ENCODE results near the gene TMEM184B.

TMEM184B gene

GRCh38 chr22:38250643-38251340, 22.0 kb downstream of the TMEM184B start:
- H3K36me3 Mint-ChIP-seq: peaks cover 8% of the 10 kb centered on the region
- no peaks in the 10 kb centered on the region for H3K9me3 Mint-ChIP-seq (ENCODE audit: low read depth)
- no peaks in the 10 kb centered on the region for H3K27me3 Mint-ChIP-seq
- H3K27ac Mint-ChIP-seq: no peak overlapping the region
- no peaks in the 10 kb centered on the region for H3K4me1 Mint-ChIP-seq (ENCODE audit: low read depth)
- H3K4me3 Mint-ChIP-seq: no peak overlapping the region

- Mint-ChIP-seq H3K4me1 (ENCODE audit: low read depth) (no peaks in the 10 kb centered on the region), H3K27me3 (no peaks in the 10 kb centered on the region), H3K36me3 (peaks cover 8% of the 10 kb centered on the region), H3K4me3 (no peak overlapping the region), H3K9me3 (ENCODE audit: low read depth) (no peaks in the 10 kb centered on the region), H3K27ac (no peak overlapping the region)
Observed at GRCh38 chr22:38249803-38250642, 22.8 kb downstream of the TMEM184B start.

GRCh38 chr22:38249301-38249700, 23.5 kb downstream of the TMEM184B start:
- Mint-ChIP-seq H3K9me3 (ENCODE audit: low read depth) (no peaks in the 10 kb centered on the region), H3K27ac (no peak overlapping the region), H3K4me3 (no peak overlapping the region), H3K4me1 (ENCODE audit: low read depth) (no peaks in the 10 kb centered on the region), H3K36me3 (peaks cover 8% of the 10 kb centered on the region), H3K27me3 (no peaks in the 10 kb centered on the region)

- H3K27ac Mint-ChIP-seq: no peak overlapping the region
- H3K4me1 Mint-ChIP-seq (ENCODE audit: low read depth): no peaks in the 10 kb centered on the region
- H3K27me3 Mint-ChIP-seq: no peaks in the 10 kb centered on the region
- H3K36me3 Mint-ChIP-seq: peaks cover 8% of the 10 kb centered on the region
- H3K9me3 Mint-ChIP-seq (ENCODE audit: low read depth): no peaks in the 10 kb centered on the region
- no peak overlapping the region for H3K4me3 Mint-ChIP-seq
Observed at GRCh38 chr22:38248280-38248679, 24.5 kb downstream of the TMEM184B start.

GRCh38 chr22:38247713-38248112, 25.1 kb downstream of the TMEM184B start:
- H3K36me3 Mint-ChIP-seq: peaks cover 8% of the 10 kb centered on the region
- H3K9me3 Mint-ChIP-seq (ENCODE audit: low read depth): no peaks in the 10 kb centered on the region
- H3K4me1 Mint-ChIP-seq (ENCODE audit: low read depth): no peaks in the 10 kb centered on the region
- H3K4me3 Mint-ChIP-seq: no peak overlapping the region
- H3K27me3 Mint-ChIP-seq: no peaks in the 10 kb centered on the region
- H3K27ac Mint-ChIP-seq: no peak overlapping the region

- no peaks in the 10 kb centered on the region for H3K4me1 Mint-ChIP-seq (ENCODE audit: low read depth)
- no peak overlapping the region for H3K4me3 Mint-ChIP-seq
- H3K27ac Mint-ChIP-seq: no peak overlapping the region
- H3K36me3 Mint-ChIP-seq: peaks cover 8% of the 10 kb centered on the region
- no peaks in the 10 kb centered on the region for H3K9me3 Mint-ChIP-seq (ENCODE audit: low read depth)
- no peaks in the 10 kb centered on the region for H3K27me3 Mint-ChIP-seq
Observed at GRCh38 chr22:38246692-38247091, 26.1 kb downstream of the TMEM184B start.

- H3K4me1 Mint-ChIP-seq (ENCODE audit: low read depth): no peaks in the 10 kb centered on the region
- H3K4me3 Mint-ChIP-seq: no peak overlapping the region
- H3K27me3 Mint-ChIP-seq: no peaks in the 10 kb centered on the region
- no peaks in the 10 kb centered on the region for H3K9me3 Mint-ChIP-seq (ENCODE audit: low read depth)
- peaks cover 8% of the 10 kb centered on the region for H3K36me3 Mint-ChIP-seq
- H3K27ac Mint-ChIP-seq: no peak overlapping the region
Observed at GRCh38 chr22:38246046-38246658, 26.7 kb downstream of the TMEM184B start.

- peaks cover 9% of the 10 kb centered on the region for H3K36me3 Mint-ChIP-seq
- H3K4me3 Mint-ChIP-seq: no peak overlapping the region
- no peaks in the 10 kb centered on the region for H3K27me3 Mint-ChIP-seq
- H3K4me1 Mint-ChIP-seq (ENCODE audit: low read depth): no peaks in the 10 kb centered on the region
- H3K27ac Mint-ChIP-seq: no peak overlapping the region
- no peaks in the 10 kb centered on the region for H3K9me3 Mint-ChIP-seq (ENCODE audit: low read depth)
Observed at GRCh38 chr22:38244106-38244505, 28.7 kb downstream of the TMEM184B start.

GRCh38 chr22:38243007-38243765, 29.6 kb downstream of the TMEM184B start:
- H3K27ac Mint-ChIP-seq: no peak overlapping the region
- no peaks in the 10 kb centered on the region for H3K27me3 Mint-ChIP-seq
- H3K4me3 Mint-ChIP-seq: no peak overlapping the region
- no peaks in the 10 kb centered on the region for H3K9me3 Mint-ChIP-seq (ENCODE audit: low read depth)
- H3K36me3 Mint-ChIP-seq: peaks cover 8% of the 10 kb centered on the region
- H3K4me1 Mint-ChIP-seq (ENCODE audit: low read depth): no peaks in the 10 kb centered on the region

- no peaks in the 10 kb centered on the region for H3K4me1 Mint-ChIP-seq (ENCODE audit: low read depth)
- no peaks in the 10 kb centered on the region for H3K27me3 Mint-ChIP-seq
- no peaks in the 10 kb centered on the region for H3K9me3 Mint-ChIP-seq (ENCODE audit: low read depth)
- peaks cover 4% of the 10 kb centered on the region for H3K36me3 Mint-ChIP-seq
- H3K27ac Mint-ChIP-seq: no peak overlapping the region
- no peak overlapping the region for H3K4me3 Mint-ChIP-seq
Observed at GRCh38 chr22:38240734-38241252, 32.0 kb downstream of the TMEM184B start.

GRCh38 chr22:38239101-38239761, 33.6 kb downstream of the TMEM184B start:
- H3K27ac Mint-ChIP-seq: no peak overlapping the region
- no peak overlapping the region for H3K4me3 Mint-ChIP-seq
- no peaks in the 10 kb centered on the region for H3K9me3 Mint-ChIP-seq (ENCODE audit: low read depth)
- no peaks in the 10 kb centered on the region for H3K27me3 Mint-ChIP-seq
- H3K36me3 Mint-ChIP-seq: peaks cover 4% of the 10 kb centered on the region
- no peaks in the 10 kb centered on the region for H3K4me1 Mint-ChIP-seq (ENCODE audit: low read depth)

- Mint-ChIP-seq H3K4me3 (no peak overlapping the region), H3K9me3 (ENCODE audit: low read depth) (no peaks in the 10 kb centered on the region), H3K4me1 (ENCODE audit: low read depth) (no peaks in the 10 kb centered on the region), H3K27me3 (no peaks in the 10 kb centered on the region), H3K36me3 (peaks cover 4% of the 10 kb centered on the region), H3K27ac (no peak overlapping the region)
Observed at GRCh38 chr22:38238519-38239071, 34.2 kb downstream of the TMEM184B start.

GRCh38 chr22:38236786-38237185, 36.0 kb downstream of the TMEM184B start:
- Mint-ChIP-seq H3K9me3 (ENCODE audit: low read depth) (no peaks in the 10 kb centered on the region), H3K36me3 (peaks cover 4% of the 10 kb centered on the region), H3K27me3 (no peaks in the 10 kb centered on the region), H3K4me1 (ENCODE audit: low read depth) (no peaks in the 10 kb centered on the region), H3K27ac (no peak overlapping the region), H3K4me3 (no peak overlapping the region)

Data from activated naive CD8-positive, alpha-beta T cell (primary cell).